Testis (tissue), 2 donors: ENCODE measurements around the gene TRPM2.

Source experiments
- POLR2A ChIP-seq: fragments of 450-650 bp; IDR thresholded peaks from one replicate; pipeline ENCODE4 v1.6.1; 2017; ENCODE audit warnings: antibody characterized with exemption, mild to moderate bottlenecking, moderate library complexity
- TF ChIP-seq, protein P1 (sequence below), 3 experiments: fragments of 450-650 bp in 2 of 3; fragments of 200-600 bp in 1 of 3; sonication (generic) in 1 of 3; IDR thresholded peaks; one replicate each; pipeline ENCODE4 v1.5.1; 2016 to 2019; ENCODE audit warnings: antibody characterized with exemption in 3 of 3, mild to moderate bottlenecking in 2 of 3, moderate library complexity in 1 of 3

DNA sequence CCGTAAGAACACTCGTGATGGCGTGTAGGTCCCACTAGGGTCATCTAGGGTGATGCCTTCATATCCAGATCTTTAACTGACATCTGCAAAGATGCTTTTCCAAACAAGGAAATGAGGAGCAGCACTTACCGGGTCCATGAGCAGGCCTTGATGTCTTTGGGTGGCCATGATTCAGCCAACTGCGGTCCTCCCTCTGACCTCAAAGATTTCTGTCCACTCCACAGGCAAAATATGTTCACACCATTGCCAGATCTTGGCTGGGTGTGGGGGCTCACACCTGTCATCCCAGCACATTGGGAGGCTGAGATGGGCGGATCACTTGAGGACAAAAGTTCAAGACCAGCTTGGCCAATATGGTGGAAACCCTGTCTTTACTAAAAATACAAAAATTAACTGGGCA is 18.2 kb downstream of the TRPM2 start:
- TF ChIP-seq, protein P1, sequence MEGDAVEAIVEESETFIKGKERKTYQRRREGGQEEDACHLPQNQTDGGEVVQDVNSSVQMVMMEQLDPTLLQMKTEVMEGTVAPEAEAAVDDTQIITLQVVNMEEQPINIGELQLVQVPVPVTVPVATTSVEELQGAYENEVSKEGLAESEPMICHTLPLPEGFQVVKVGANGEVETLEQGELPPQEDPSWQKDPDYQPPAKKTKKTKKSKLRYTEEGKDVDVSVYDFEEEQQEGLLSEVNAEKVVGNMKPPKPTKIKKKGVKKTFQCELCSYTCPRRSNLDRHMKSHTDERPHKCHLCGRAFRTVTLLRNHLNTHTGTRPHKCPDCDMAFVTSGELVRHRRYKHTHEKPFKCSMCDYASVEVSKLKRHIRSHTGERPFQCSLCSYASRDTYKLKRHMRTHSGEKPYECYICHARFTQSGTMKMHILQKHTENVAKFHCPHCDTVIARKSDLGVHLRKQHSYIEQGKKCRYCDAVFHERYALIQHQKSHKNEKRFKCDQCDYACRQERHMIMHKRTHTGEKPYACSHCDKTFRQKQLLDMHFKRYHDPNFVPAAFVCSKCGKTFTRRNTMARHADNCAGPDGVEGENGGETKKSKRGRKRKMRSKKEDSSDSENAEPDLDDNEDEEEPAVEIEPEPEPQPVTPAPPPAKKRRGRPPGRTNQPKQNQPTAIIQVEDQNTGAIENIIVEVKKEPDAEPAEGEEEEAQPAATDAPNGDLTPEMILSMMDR (IDR thresholded peaks at IDR 0.05): no peak
- TF ChIP-seq POLR2A: no peak
